HepG2 (cell line): ENCODE data around the gene HOXD4.

ENCODE experiments used
- BRCA1 ChIP-seq: sonication (generic); formaldehyde crosslinking; IDR thresholded peaks from 2 replicates; pipeline ENCODE4 v1.4.0; 2020; ENCODE audit warnings: missing genetic modification reagents
- CTCF ChIP-seq: sonication (generic); formaldehyde crosslinking; IDR thresholded peaks from 2 replicates; pipeline ENCODE4 v1.5.0; 2020; ENCODE audit warnings: mild to moderate bottlenecking, missing genetic modification reagents, moderate library complexity
- EZH2 ChIP-seq: conservative IDR thresholded peaks from 2 replicates; pipeline ENCODE4 v1.6.1; 2012; ENCODE audit warnings: mild to moderate bottlenecking, low read depth, low read length, moderate library complexity
- HDAC1 ChIP-seq: sonication (generic); formaldehyde crosslinking; IDR thresholded peaks from 2 replicates; pipeline ENCODE4 v1.5.1; 2020; ENCODE audit warnings: mild to moderate bottlenecking, missing genetic modification reagents
- KAT7 ChIP-seq: IDR thresholded peaks from 2 replicates; pipeline ENCODE4 v1.6.1; 2018; ENCODE audit warnings: borderline replicate concordance, missing compliant biosample characterization
- MXI1 ChIP-seq: IDR thresholded peaks from 3 replicates; pipeline ENCODE4 v1.6.1; 2012; ENCODE audit warnings: low read depth, low read length, inconsistent platforms, borderline replicate concordance
- SP140L ChIP-seq: sonication (generic); formaldehyde crosslinking; IDR thresholded peaks from 2 replicates; pipeline ENCODE4 v1.4.0; 2020; ENCODE audit warnings: missing genetic modification reagents, borderline replicate concordance
- ZNF558 ChIP-seq: sonication (generic); formaldehyde crosslinking; IDR thresholded peaks from 2 replicates; pipeline ENCODE4 v1.9.0; 2022; ENCODE audit warnings: mild to moderate bottlenecking, missing genetic modification reagents, borderline replicate concordance

GRCh38 chr2:176109946-176110345 lies 41.4 kb upstream of the HOXD4 start:
- no peak for TF ChIP-seq EZH2
- no peak for TF ChIP-seq CTCF (CRISPR knock-in tag)
- TF ChIP-seq ZNF558: no peak
- no peak for TF ChIP-seq SP140L
- no peak for TF ChIP-seq KAT7 (CRISPR knock-in tag)
- TF ChIP-seq MXI1: no peak
- TF ChIP-seq BRCA1 (CRISPR knock-in tag): no peak
- TF ChIP-seq HDAC1 (CRISPR knock-in tag): no peak
